Activated T-cell treated with anti-CD3 and anti-CD28 coated beads, Interleukin-2, amount 50 U/mL, for 24 hours (primary cell): ENCODE data around the gene HBP1.
"Not testable (repeated sequence)": the region's sequence is repeated elsewhere in the genome, so short reads cannot be mapped to it uniquely, and the experiment has no call there.

ENCODE experiments used
- DNase-seq: peaks from one replicate; pipeline ENCODE4 v3.0.0-alpha.2; 2020
- H3K27ac Mint-ChIP-seq: 2 replicates; pipeline ENCODE4 v1.8.0; 2020; ENCODE audit warnings: mild to moderate bottlenecking, mixed read lengths
- H3K27me3 Mint-ChIP-seq: 2 replicates; pipeline ENCODE4 v1.8.0; 2020; ENCODE audit warnings: mixed read lengths
- H3K36me3 Mint-ChIP-seq: 2 replicates; pipeline ENCODE4 v1.8.0; 2020; ENCODE audit warnings: low read depth, mixed read lengths
- H3K4me1 Mint-ChIP-seq: 2 replicates; pipeline ENCODE4 v1.8.0; 2020; ENCODE audit warnings: low read depth, mixed read lengths
- H3K4me3 Mint-ChIP-seq: 2 replicates; pipeline ENCODE4 v1.8.0; 2020; ENCODE audit warnings: mild to moderate bottlenecking, moderate library complexity, mixed read lengths
- H3K9me3 Mint-ChIP-seq: 2 replicates; pipeline ENCODE4 v1.8.0; 2020; ENCODE audit warnings: mixed read lengths

The HBP1 gene

GRCh38 chr7:107168233-107169119 is at the start of gene HBP1:
HBP1 (plus strand) TSS chr7:107169003; CDS start chr7:107179894, 10,891 bp downstream.
- peak within 1 kb of the TSS; percentile 93 for H3K4me3 Mint-ChIP-seq
- H3K4me1 Mint-ChIP-seq = peaks cover 34% of the 10 kb centered on the region
- H3K36me3 Mint-ChIP-seq = peaks cover 13% of the 10 kb centered on the region
- H3K27me3 Mint-ChIP-seq = no peaks in the 10 kb centered on the region
- DNase-seq = peak; percentile 96
- H3K9me3 Mint-ChIP-seq = no peaks in the 10 kb centered on the region
- H3K27ac Mint-ChIP-seq = peak within 1 kb of the TSS; percentile 100

- Mint-ChIP-seq H3K4me3 (no peak overlapping the region), H3K4me1 (no peaks in the 10 kb centered on the region), H3K9me3 (no peaks in the 10 kb centered on the region), H3K27me3 (no peaks in the 10 kb centered on the region), H3K27ac (no peak overlapping the region), H3K36me3 (no peaks in the 10 kb centered on the region)
- no peak for DNase-seq
Measured at GRCh38 chr7:107119376-107120105, 49.3 kb upstream of the HBP1 start.

- no peak overlapping the region for H3K4me3 Mint-ChIP-seq
- H3K36me3 Mint-ChIP-seq = no peaks in the 10 kb centered on the region
- H3K9me3 Mint-ChIP-seq = no peaks in the 10 kb centered on the region
- H3K27me3 Mint-ChIP-seq = no peaks in the 10 kb centered on the region
- H3K4me1 Mint-ChIP-seq = peaks cover 18% of the 10 kb centered on the region
- no peak for DNase-seq
- H3K27ac Mint-ChIP-seq = no peak overlapping the region
Measured at GRCh38 chr7:107122486-107122911, 46.3 kb upstream of the HBP1 start.

- Mint-ChIP-seq H3K27ac (no peak overlapping the region), H3K27me3 (no peaks in the 10 kb centered on the region), H3K4me3 (no peak overlapping the region)
Measured at GRCh38 chr7:107123392-107123791, 45.4 kb upstream of the HBP1 start.

GRCh38 chr7:107125475-107125874 is 43.3 kb upstream of the HBP1 start:
- peaks cover 19% of the 10 kb centered on the region for H3K4me1 Mint-ChIP-seq
- peak overlapping the region; percentile 90 for H3K27ac Mint-ChIP-seq
- no peaks in the 10 kb centered on the region for H3K27me3 Mint-ChIP-seq
- H3K9me3 Mint-ChIP-seq = no peaks in the 10 kb centered on the region
- peak overlapping the region; percentile 67 for H3K4me3 Mint-ChIP-seq
- no peak for DNase-seq
- no peaks in the 10 kb centered on the region for H3K36me3 Mint-ChIP-seq

More at GRCh38 chr7:107123392-107123791, 45.4 kb upstream of the HBP1 start:
- no peaks in the 10 kb centered on the region for H3K36me3 Mint-ChIP-seq
- H3K9me3 Mint-ChIP-seq = no peaks in the 10 kb centered on the region
- peaks cover 19% of the 10 kb centered on the region for H3K4me1 Mint-ChIP-seq
- DNase-seq = no peak

- Mint-ChIP-seq H3K4me3 (no peak overlapping the region), H3K27ac (no peak overlapping the region)
Measured at GRCh38 chr7:107128217-107128616, 40.6 kb upstream of the HBP1 start.

GRCh38 chr7:107128748-107129147 is 40.1 kb upstream of the HBP1 start:
- no peaks in the 10 kb centered on the region for H3K36me3 Mint-ChIP-seq
- no peak for DNase-seq
- no peaks in the 10 kb centered on the region for H3K9me3 Mint-ChIP-seq
- no peaks in the 10 kb centered on the region for H3K27me3 Mint-ChIP-seq
- peaks cover 19% of the 10 kb centered on the region for H3K4me1 Mint-ChIP-seq
- H3K27ac Mint-ChIP-seq = no peak overlapping the region
- no peak overlapping the region for H3K4me3 Mint-ChIP-seq

More at GRCh38 chr7:107128217-107128616, 40.6 kb upstream of the HBP1 start:
- Mint-ChIP-seq H3K36me3 (no peaks in the 10 kb centered on the region), H3K27me3 (no peaks in the 10 kb centered on the region), H3K4me1 (peaks cover 19% of the 10 kb centered on the region), H3K9me3 (no peaks in the 10 kb centered on the region)
- no peak for DNase-seq

GRCh38 chr7:107130487-107131220 is 38.1 kb upstream of the HBP1 start:
- no peak overlapping the region for H3K27ac Mint-ChIP-seq
- H3K4me1 Mint-ChIP-seq = peaks cover 13% of the 10 kb centered on the region
- DNase-seq = no peak
- no peaks in the 10 kb centered on the region for H3K36me3 Mint-ChIP-seq
- H3K27me3 Mint-ChIP-seq = no peaks in the 10 kb centered on the region
- H3K4me3 Mint-ChIP-seq = no peak overlapping the region
- H3K9me3 Mint-ChIP-seq = no peaks in the 10 kb centered on the region

- Mint-ChIP-seq H3K27me3 (no peaks in the 10 kb centered on the region), H3K4me3 (no peak overlapping the region), H3K27ac (no peak overlapping the region), H3K9me3 (no peaks in the 10 kb centered on the region), H3K36me3 (no peaks in the 10 kb centered on the region), H3K4me1 (no peaks in the 10 kb centered on the region)
- DNase-seq = no peak
Measured at GRCh38 chr7:107133396-107133795, 35.4 kb upstream of the HBP1 start.

GRCh38 chr7:107138696-107139420 is 29.9 kb upstream of the HBP1 start:
- Mint-ChIP-seq H3K36me3 (no peaks in the 10 kb centered on the region), H3K4me1 (no peaks in the 10 kb centered on the region), H3K27me3 (no peaks in the 10 kb centered on the region), H3K9me3 (no peaks in the 10 kb centered on the region), H3K4me3 (no peak overlapping the region), H3K27ac (no peak overlapping the region)
- no peak for DNase-seq

GRCh38 chr7:107143875-107144274 is 24.9 kb upstream of the HBP1 start:
- not testable (repeated sequence) for DNase-seq, H3K9me3 Mint-ChIP-seq, H3K4me1 Mint-ChIP-seq, H3K36me3 Mint-ChIP-seq, H3K27me3 Mint-ChIP-seq, H3K4me3 Mint-ChIP-seq, H3K27ac Mint-ChIP-seq

GRCh38 chr7:107145067-107145838 is 23.6 kb upstream of the HBP1 start:
- no peaks in the 10 kb centered on the region for H3K36me3 Mint-ChIP-seq
- no peak overlapping the region for H3K27ac Mint-ChIP-seq
- no peak overlapping the region for H3K4me3 Mint-ChIP-seq
- H3K27me3 Mint-ChIP-seq = no peaks in the 10 kb centered on the region
- no peak for DNase-seq
- peaks cover 7% of the 10 kb centered on the region for H3K4me1 Mint-ChIP-seq
- H3K9me3 Mint-ChIP-seq = no peaks in the 10 kb centered on the region
